HEK293T (cell line): ENCODE measurements around the gene AP2S1.
"Not testable (repeated sequence)": the region's sequence is repeated elsewhere in the genome, so short reads cannot be mapped to it uniquely, and the experiment has no call there.

Source experiments
- CTBP1 ChIP-seq: fragments of 450-650 bp; IDR thresholded peaks from 2 replicates; pipeline ENCODE4 v1.6.1; 2016; ENCODE audit warnings: borderline replicate concordance
- FOXM1 ChIP-seq: fragments of 450-650 bp; IDR thresholded peaks from 2 replicates; pipeline ENCODE4 v1.6.1; 2017; ENCODE audit warnings: mild to moderate bottlenecking, borderline replicate concordance
- SP1 ChIP-seq: fragments of 450-650 bp; IDR thresholded peaks from 2 replicates; pipeline ENCODE4 v1.6.1; 2017

- not testable (repeated sequence) for TF ChIP-seq SP1, FOXM1, CTBP1
These were observed 32.1 kb upstream of the AP2S1 start for GRCh38 chr19:46882751-46883150.
